ENCODE data around the gene OR2V2.

DNA sequence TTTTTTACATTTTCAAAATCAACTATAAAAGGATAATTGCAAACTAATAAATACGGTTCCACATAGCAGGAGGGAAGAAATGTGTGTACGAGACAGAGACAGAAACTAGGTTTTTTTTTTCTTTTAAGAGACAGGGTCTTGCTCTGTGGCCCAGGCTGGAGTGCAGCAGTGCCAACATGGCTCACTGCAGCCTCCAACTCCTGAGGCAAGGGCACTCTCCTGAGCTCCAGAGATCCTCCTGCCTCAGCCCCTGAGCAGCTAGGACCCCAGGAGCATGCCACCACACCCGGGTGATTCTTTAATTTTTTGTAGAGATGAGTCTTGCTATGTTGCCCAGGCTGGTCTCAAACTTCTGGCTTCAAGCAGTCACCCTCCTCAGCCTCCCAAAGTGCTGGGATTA lies 14.3 kb upstream of the OR2V2 start:
- TF ChIP-seq CTCF (IDR thresholded peaks at IDR 0.05) (no peak), POLR2A (IDR thresholded peaks at IDR 0.05) (no peak), POLR2AphosphoS5 (IDR thresholded peaks at IDR 0.05) (no peak)
